ENCODE results near the gene KCNG2.

Gene KCNG2

DNA sequence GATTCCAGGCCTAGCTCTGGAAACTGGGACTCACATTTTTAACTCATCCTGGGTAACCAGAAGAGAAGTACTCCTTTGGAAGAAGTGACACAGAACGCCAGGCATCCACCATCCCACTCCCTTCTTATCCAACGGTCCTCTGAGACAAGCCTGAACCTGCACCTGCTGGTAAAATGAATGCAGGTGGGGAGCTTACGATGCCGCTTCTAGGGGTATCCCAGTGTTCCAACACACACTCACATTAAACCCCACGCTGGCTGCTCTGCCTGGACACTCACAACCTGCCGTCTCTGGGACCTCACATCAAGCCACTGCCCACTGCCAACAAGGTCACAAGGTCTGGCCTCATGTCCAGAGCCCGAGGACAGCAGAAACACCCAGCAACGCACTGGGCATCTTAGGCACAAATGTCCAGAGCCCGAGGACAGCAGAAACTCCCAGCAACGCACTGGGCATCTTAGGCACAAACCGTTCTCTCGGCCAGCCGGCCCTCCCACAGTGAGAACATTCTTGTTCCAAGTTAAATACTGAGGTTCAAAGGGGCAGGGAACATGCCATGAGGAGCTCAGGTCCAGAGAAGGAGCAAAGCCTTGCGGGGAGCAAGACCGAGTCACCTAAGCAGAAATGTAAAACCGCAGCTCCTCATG lies 143.9 kb downstream of the KCNG2 start:
- no peak for DNase-seq (ENCODE audit: low spot score)

DNA sequence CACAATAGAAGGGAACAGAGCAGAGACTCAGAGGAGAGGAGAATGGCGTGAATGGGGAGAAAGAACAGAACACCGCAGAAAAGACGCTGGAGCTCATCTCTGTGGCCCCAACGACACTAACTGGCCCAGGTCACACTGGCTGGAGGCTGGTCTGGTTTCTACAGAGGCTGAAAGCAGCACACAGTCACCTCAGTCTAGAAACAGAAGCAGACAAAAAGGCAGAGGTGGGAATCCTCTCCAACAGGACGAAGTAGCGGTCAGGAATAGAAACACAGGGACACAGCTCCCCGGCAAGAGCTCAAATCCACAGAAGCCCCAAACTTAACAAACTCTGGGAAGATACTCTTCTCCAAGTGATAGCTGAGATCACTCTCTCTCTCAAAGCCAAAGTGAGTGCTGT lies 144.5 kb downstream of the KCNG2 start:
- no peak for DNase-seq (ENCODE audit: low spot score)

DNA sequence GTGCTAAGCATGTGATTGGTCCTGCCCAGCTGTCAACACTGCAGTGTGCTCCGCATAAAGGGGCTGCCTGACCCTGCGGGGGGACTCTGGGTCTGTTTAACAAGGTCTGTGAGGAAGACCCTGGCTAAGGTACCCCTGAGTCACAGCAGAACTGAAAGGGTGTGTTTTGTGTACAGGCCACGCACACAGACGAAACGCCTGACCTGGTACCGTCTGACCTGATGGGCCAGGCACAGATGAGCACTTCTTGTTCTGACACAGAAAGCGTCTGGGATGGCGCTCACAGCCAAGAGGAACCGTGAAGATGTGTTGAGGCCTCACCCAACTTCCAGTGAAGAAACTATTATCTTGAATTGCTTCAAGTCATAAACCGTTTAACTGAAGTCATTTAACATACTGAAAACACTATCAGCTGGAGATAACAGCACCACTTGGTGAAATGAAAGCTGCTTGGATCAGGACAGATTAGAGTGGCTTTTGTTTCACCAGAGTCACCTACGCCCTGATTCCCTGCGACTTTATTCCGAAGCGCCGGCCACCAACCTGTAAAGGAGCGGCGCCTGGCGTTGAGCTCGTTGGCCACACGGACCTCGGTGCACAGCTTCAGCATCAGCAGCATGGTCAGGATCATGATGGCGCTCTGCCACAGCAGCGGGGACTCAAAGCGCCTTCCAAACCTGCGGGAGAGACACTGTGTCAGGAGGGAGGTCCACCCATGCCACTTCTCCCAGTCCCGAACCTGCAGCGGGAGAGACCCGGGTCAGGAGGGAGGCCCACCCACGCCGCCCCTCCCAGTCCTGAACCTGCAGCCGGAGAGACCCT lies 145.3 kb downstream of the KCNG2 start:
- no peak for DNase-seq (ENCODE audit: low spot score)

DNA sequence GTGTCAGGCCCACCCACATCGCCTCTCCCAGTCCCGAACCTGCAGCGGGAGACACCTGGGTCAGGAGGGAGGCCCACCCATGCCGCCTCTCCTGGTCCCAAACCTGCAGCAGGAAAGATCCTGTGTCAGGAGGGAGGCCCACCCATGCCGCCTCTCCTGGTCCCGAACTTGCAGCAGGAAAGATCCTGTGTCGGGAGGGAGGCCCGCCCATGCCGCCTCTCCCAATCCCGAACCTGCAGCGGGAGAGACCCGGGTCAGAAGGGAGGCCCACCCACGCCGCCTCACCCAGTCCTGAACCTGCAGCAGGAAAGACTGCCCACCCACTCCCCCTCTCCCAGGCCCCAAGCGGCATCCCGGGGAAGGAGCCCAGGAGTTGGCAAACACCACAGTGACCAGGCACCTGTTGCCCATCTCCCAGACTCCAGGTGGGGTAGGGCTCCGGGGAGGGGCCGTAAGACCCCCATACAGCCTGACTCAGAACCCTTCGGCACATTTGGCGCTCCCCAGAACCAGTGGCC lies 145.9 kb downstream of the KCNG2 start:
- DNase-seq (ENCODE audit: low spot score), result no peak

DNA sequence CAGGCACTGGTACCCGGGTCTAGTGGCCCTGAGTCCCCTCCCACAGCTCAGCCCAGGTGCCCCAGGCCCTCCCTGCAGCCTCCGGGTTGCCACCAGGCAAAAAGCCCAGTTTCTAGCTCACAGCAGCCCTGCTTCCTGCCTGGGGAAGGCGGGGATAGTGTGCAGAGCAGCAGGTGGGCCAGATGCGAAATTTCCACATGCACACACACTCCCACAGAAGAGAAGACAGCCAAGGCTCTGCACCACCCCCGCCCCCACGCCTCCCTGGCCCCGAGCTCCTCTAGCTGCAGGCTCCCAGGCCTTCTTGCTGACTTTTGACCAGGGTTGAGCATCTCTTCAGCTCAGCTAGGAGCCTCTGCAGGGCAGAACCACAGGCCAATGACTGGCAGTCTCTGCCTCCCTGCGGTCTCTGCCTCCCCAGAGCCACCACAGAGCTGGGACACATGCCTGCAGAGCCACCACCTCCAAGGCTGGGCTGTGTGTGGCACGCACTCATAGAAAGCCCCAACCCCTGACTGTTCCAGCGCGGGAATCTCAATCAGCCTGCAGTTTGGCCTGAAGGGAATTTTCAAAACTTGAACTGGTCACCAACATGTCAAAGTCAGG lies 146.5 kb downstream of the KCNG2 start:
- DNase-seq (ENCODE audit: low spot score), result peak; percentile 9

DNA sequence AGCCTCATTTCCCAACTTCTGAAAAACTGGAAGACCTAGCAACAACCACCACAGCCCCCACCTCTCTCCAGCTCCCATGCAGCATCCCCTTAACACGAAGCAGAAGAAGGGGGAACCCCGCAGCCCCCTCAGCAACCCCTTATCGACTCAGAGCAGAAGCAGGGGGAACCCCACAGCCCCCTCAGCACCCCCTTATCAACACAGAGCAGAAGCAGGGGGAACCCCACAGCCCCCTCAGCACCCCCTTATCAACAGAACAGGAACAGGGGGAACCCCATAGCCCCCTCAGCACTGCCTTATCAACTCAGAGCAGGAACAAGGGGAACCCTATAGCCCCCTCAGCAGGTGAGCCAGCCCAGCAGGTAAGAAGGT lies 147.0 kb downstream of the KCNG2 start:
- no peak for DNase-seq (ENCODE audit: low spot score)

DNA sequence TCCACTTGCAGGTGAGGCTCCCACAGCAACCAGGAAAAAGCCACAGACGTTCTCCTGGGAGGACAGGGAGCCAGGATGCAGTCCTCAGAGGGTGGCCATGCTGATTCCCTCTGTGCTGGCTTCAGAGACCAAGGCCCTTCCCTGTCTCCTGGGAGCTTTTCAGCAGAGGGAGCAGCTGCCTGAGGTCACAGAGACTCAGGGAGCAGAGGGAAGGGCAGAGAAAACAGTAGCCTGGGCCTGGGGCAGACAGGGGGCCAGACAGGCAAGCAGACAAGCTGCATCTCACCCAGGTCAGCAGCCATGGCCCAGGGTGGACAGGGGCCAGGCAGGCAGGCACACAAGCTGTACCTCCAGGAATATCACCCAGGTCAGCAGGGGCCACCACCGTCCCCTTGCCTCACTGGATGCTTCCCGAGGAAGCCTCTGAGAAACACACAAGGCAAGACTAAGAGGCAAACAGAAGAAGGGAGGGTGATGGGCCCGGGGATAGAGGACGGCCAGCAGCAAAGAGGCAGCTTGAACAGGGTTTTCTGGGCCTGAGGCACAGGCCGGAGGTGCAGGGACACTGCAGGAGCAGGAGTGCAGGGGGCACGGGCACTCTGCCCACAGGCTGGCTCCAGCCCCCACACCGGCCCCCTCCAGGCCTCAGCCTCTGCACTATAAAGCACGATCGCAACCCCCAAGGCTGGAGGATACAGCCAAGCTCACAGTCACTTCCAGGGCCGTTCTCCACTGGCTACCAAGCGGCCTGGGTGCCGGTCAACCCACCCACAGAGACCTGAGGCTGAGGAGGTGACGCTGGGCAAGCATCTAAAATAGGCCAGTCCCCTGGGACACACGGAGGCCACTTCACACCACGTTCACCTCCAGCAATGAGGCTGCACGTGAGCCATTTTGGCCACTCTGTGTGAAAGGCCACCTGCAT lies 147.6 kb downstream of the KCNG2 start:
- no peak for DNase-seq (ENCODE audit: low spot score)

DNA sequence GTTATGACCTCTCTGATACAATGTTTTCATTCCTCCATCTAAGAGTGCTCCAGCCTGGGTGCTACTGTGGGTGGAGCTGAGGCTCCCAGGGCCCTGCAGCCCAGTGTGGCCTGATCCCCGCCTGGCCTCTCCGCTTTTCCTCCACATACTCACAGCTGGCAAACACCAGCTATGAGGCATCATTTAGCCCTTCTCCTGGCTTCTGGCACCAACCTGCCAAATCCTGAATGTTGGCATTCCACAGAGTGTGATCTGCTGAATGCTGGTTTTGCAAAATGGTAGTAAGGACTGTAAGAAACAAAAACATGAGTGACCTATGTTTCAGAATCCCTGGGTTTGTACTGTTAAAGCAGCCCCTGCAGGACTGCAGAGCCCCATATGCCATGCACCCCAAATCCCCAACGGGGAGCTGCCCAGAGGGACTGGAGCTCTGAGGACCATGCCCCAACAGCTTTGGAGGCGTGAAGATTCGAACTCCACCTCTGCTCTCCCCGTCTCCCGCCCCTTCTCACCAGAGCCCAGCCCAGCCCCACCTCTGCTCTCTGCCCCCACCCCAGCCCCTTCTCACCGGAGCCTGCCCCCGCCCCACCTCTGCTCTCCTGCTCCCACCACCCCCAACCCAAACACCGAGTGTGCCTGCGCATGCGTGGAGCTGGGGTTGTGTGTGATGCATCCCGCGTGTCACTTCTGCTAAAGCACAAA lies 149.5 kb downstream of the KCNG2 start:
- peak; percentile 47 for DNase-seq (ENCODE audit: low spot score)

DNA sequence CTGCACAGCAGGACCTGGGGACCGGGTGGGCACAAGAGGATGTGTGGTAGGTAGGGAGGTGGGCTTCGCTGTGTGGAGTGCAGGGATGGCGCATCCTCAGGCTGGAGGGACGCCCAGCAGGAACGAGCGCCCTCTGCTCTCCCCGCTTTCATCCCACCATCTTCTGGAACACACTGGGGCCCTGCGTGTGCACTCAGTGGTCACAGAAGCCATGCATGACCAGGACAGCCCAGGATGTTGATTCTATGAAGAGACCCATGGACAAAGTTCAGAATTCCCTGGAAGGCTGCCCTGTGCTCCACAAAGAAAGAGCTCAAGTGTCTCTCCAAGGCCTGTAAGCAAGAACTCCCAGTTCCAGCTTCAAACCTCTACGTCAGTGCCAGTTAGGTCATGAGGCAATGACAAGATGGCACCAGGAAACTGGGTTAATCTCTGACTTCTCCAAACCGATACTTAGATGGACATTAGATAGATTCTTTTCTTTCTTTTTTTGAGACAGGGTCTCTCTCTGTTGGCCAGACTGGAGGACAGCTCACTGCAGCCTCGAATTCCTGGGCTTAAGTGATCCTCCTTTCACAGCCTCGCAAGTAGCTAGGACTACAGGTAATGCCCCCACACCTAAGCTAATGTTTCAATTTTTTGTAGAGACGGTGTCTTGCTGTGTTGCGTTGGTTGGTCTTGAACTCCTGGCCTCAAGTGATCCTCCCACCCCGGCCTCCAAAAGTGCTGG lies 150.3 kb downstream of the KCNG2 start:
- DNase-seq (ENCODE audit: low spot score), result no peak

DNA sequence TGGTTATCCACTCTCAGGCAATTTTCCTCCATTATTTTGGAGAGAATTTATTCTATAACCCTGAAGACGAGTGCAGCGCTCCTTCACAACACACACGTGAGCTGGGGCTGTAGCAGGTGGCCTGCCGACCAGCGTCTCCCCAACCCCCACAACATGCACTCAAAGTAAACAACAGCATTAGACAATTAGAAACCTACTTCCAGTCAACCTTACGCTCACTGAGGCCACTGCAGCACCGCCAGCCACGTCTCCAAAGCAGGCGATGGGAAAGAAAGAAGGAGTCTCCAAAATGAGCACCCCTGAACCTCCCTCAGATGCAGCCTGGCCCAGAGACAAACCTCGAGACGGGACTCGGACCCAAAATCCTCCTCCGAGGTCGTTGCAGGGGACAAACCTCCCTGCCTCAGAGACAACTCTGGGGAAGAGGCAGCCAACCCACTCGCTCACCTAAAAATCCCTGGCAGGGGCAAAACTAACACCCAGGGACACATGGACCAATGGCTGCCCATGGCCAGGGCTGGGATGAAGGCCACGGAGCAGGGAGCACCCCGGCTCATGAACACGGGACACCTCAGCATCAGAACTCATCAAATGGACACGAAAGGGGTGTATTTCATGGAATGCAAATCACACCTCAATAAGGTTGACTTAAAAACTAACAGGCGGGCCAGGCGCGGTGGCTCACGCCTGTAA lies 151.1 kb downstream of the KCNG2 start:
- no peak for DNase-seq (ENCODE audit: low spot score)

Data from AG08395 (cell line).